ENCODE measurements around the gene NEB.

Gene NEB

GRCh38 chr2:151577116-151577515, 157.2 kb downstream of the NEB start:
- Mint-ChIP-seq H3K27ac (no peak overlapping the region), H3K27me3 (ENCODE audit: low read depth) (no peaks in the 10 kb centered on the region), H3K36me3 (ENCODE audit: low read depth) (no peaks in the 10 kb centered on the region), H3K4me1 (no peaks in the 10 kb centered on the region), H3K9me3 (no peaks in the 10 kb centered on the region), H3K4me3 (no peak overlapping the region)
- no peak for TF ChIP-seq CTCF (IDR thresholded peaks at IDR 0.05; ENCODE audit: unreplicated experiment in 3 of 3)

GRCh38 chr2:151576080-151576479, 158.2 kb downstream of the NEB start:
- Mint-ChIP-seq H3K9me3 (no peaks in the 10 kb centered on the region), H3K27me3 (ENCODE audit: low read depth) (no peaks in the 10 kb centered on the region), H3K36me3 (ENCODE audit: low read depth) (no peaks in the 10 kb centered on the region), H3K27ac (no peak overlapping the region), H3K4me1 (no peaks in the 10 kb centered on the region), H3K4me3 (no peak overlapping the region)
- TF ChIP-seq CTCF (IDR thresholded peaks at IDR 0.05; ENCODE audit: unreplicated experiment in 3 of 3), result no peak

- no peak for TF ChIP-seq CTCF (IDR thresholded peaks at IDR 0.05; ENCODE audit: unreplicated experiment in 3 of 3)
- H3K27me3 Mint-ChIP-seq (ENCODE audit: low read depth), result no peaks in the 10 kb centered on the region
- no peak overlapping the region for H3K27ac Mint-ChIP-seq
- no peak overlapping the region for H3K4me3 Mint-ChIP-seq
- H3K4me1 Mint-ChIP-seq, result no peaks in the 10 kb centered on the region
- H3K9me3 Mint-ChIP-seq, result no peaks in the 10 kb centered on the region
- no peaks in the 10 kb centered on the region for H3K36me3 Mint-ChIP-seq (ENCODE audit: low read depth)
These were observed 158.9 kb downstream of the NEB start for GRCh38 chr2:151575338-151575737.

GRCh38 chr2:151570191-151570590, 164.1 kb downstream of the NEB start:
- H3K9me3 Mint-ChIP-seq, result no peaks in the 10 kb centered on the region

GRCh38 chr2:151569167-151569566, 165.1 kb downstream of the NEB start:
- Mint-ChIP-seq H3K27me3 (ENCODE audit: low read depth) (no peaks in the 10 kb centered on the region), H3K27ac (no peak overlapping the region), H3K4me1 (no peaks in the 10 kb centered on the region), H3K4me3 (no peak overlapping the region), H3K9me3 (no peaks in the 10 kb centered on the region), H3K36me3 (ENCODE audit: low read depth) (no peaks in the 10 kb centered on the region)
- TF ChIP-seq CTCF (IDR thresholded peaks at IDR 0.05; ENCODE audit: unreplicated experiment in 3 of 3), result no peak

More at GRCh38 chr2:151570191-151570590, 164.1 kb downstream of the NEB start:
- TF ChIP-seq CTCF (IDR thresholded peaks at IDR 0.05; ENCODE audit: unreplicated experiment in 3 of 3), result no peak
- Mint-ChIP-seq H3K4me3 (no peak overlapping the region), H3K27ac (no peak overlapping the region), H3K27me3 (ENCODE audit: low read depth) (no peaks in the 10 kb centered on the region), H3K4me1 (no peaks in the 10 kb centered on the region), H3K36me3 (ENCODE audit: low read depth) (no peaks in the 10 kb centered on the region)

- Mint-ChIP-seq H3K4me1 (no peaks in the 10 kb centered on the region), H3K27ac (no peak overlapping the region), H3K4me3 (no peak overlapping the region), H3K9me3 (no peaks in the 10 kb centered on the region), H3K27me3 (ENCODE audit: low read depth) (no peaks in the 10 kb centered on the region), H3K36me3 (ENCODE audit: low read depth) (no peaks in the 10 kb centered on the region)
- TF ChIP-seq CTCF (IDR thresholded peaks at IDR 0.05; ENCODE audit: unreplicated experiment in 3 of 3), result no peak
These were observed 165.8 kb downstream of the NEB start for GRCh38 chr2:151568501-151568900.

Data from nephron (organoid).